NB4 (cell line): ENCODE measurements around the gene TLL2.

Source experiments
- DNase-seq: peaks from one replicate; pipeline ENCODE4 v3.0.0; 2010; ENCODE audit warnings: low read depth
- H3K4me3 ChIP-seq: one replicate; pipeline ENCODE4 v1.5.1; 2011; ENCODE audit warnings: mild to moderate bottlenecking, low read depth, low read length, moderate library complexity
- CTCF ChIP-seq: IDR thresholded peaks from one replicate; pipeline ENCODE4 v1.5.1; 2012; ENCODE audit warnings: low read depth, low read length
- MYC ChIP-seq: IDR thresholded peaks from 2 replicates; pipeline ENCODE4 v1.6.1; 2011; ENCODE audit warnings: low read depth, low read length
- POLR2A ChIP-seq: IDR thresholded peaks from 2 replicates; pipeline ENCODE4 v1.6.1; 2011; ENCODE audit warnings: mild to moderate bottlenecking; ENCODE audit not compliant: insufficient read length; ENCODE audit errors: extremely low read depth
- TF ChIP-seq, protein P1 (sequence below): IDR thresholded peaks from 2 replicates; pipeline ENCODE4 v1.6.1; 2011; ENCODE audit warnings: low read depth, low read length

Gene TLL2

DNA sequence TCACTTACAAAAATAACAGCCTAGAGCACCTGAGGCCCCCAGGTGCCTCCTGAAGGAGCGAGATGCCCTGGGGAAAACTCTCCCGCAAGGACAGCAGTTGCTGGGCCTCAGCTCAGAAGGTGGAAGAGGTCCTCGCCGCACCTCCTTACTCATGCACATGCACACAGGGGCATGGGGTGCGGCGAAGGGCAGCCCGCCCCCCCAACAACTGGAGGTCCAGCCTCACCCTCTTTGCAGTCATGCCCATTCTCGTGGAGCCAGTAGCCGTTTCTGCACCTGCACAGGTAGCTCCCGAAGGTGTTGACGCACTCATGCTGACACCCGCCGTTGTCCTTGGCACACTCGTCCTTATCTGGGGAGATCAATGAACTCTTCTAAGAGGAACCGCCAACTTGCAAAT lies 135.0 kb downstream of the TLL2 start:
- no peak overlapping the region for H3K4me3 ChIP-seq
- TF ChIP-seq, protein P1, sequence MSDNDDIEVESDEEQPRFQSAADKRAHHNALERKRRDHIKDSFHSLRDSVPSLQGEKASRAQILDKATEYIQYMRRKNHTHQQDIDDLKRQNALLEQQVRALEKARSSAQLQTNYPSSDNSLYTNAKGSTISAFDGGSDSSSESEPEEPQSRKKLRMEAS = no peak
- TF ChIP-seq POLR2A = no peak
- no peak for TF ChIP-seq MYC
- TF ChIP-seq CTCF = no peak
- no peak for DNase-seq

DNA sequence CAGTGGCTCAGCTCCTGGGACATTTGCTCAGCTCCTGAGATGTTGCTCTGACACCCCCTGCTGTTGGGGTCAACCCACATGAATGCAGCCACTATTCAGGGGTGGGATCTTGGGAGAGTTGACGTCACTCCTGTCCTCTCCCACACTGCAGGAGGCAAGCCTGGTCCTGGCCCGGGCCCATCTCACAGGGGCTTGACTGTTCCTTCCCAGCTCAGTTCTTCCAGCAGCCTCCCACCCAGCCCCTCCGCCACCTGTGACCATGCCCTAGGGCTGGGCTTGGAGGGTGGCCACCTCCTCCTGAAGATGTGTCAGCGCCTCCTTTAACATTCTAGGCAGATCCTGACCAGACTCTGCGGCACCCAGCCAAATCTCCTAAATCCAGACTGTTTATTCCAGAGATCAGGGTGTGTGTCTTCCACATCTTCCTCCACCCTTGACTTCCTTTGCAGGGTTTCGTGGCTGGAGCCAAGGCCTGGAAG lies 135.9 kb downstream of the TLL2 start:
- DNase-seq = peak; percentile 23
- TF ChIP-seq POLR2A (no peak), CTCF (no peak), MYC (no peak)
- TF ChIP-seq, protein P1 = no peak
- H3K4me3 ChIP-seq = no peak overlapping the region

DNA sequence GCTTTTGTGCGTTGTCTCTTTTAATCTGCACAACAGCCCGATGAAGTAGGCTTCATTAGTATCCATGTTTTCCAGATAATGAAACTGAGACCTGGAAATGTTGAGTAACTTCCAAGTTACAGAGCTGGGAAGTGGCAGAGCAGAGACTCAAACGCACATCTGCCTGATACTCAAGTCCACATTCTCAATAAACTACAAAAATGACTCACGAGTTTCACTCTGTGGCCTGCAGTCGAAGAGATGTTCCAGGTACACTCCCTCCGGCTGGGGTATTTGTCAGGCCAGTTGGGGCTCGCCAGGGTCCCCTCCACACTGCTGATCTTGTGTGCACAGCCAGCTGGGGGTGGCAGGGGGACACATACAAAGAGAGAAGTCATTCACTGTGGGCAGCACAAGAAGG lies 137.2 kb downstream of the TLL2 start:
- no peak for DNase-seq
- no peak overlapping the region for H3K4me3 ChIP-seq
- TF ChIP-seq MYC (no peak), POLR2A (no peak), CTCF (no peak)
- TF ChIP-seq, protein P1 = no peak

- H3K4me3 ChIP-seq = peak overlapping the region; percentile 57
- DNase-seq = peak; percentile 97
- TF ChIP-seq CTCF (peak; percentile 97), MYC (no peak)
- TF ChIP-seq, protein P1 = peak; percentile 76
Measured at GRCh38 chr10:96374985-96375830, 138.5 kb downstream of the TLL2 start.

- no peak for DNase-seq
- H3K4me3 ChIP-seq = no peak overlapping the region
- TF ChIP-seq MYC (no peak), POLR2A (no peak), CTCF (no peak)
- TF ChIP-seq, protein P1 = no peak
Measured at GRCh38 chr10:96374639-96374984, 139.1 kb downstream of the TLL2 start.
